HG02870 (cell line): ENCODE measurements around the gene NLGN3.

ENCODE experiments used
- ATAC-seq: cut with Tn5 transposase; IDR thresholded peaks from one replicate; pipeline ENCODE4 v1.9.1; 2021; ENCODE audit warnings: mild to moderate bottlenecking, moderate library complexity; ENCODE audit not compliant: unreplicated experiment

NLGN3 gene

DNA sequence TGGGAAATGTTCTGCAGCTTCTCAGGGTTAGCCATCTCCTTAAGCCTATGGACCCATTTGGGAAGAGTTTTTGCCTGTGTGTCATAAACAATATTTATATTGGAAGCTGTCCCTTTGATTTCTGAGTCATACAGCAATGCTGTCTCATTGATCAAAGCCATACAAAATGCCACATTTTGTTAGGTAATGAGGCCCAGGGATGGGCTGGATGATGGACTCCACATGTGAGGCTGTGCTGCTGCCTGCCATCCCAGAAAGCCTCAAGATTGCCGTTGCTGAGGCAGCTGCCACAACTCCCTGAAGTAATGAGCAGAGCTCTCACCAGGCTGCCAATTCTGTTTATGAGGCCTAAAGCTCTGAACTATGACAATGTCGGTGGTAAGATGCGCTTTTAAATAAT lies 66.2 kb downstream of the NLGN3 start:
- ATAC-seq, result no peak

DNA sequence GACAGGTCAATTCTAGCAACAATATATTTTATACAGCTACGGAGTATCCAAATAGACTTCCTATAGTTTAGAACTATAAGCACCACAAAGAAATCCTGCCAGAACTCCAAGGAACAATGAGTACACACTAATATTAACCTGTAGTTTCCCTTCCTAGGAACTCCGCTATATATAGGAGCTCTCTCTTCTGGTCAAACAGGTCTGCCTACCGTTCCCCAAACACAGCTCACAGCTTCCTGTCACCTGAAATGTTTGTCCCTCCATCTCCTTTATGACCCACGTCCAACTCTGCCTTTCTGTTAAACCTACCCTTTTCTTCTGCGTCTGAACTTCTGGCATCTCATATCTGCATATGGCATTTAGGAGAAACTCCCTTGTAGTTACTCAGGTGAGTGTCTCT lies 67.9 kb downstream of the NLGN3 start:
- no peak for ATAC-seq

- ATAC-seq, result no peak
Measured at GRCh38 chrX:71214152-71214551, 69.5 kb downstream of the NLGN3 start.

DNA sequence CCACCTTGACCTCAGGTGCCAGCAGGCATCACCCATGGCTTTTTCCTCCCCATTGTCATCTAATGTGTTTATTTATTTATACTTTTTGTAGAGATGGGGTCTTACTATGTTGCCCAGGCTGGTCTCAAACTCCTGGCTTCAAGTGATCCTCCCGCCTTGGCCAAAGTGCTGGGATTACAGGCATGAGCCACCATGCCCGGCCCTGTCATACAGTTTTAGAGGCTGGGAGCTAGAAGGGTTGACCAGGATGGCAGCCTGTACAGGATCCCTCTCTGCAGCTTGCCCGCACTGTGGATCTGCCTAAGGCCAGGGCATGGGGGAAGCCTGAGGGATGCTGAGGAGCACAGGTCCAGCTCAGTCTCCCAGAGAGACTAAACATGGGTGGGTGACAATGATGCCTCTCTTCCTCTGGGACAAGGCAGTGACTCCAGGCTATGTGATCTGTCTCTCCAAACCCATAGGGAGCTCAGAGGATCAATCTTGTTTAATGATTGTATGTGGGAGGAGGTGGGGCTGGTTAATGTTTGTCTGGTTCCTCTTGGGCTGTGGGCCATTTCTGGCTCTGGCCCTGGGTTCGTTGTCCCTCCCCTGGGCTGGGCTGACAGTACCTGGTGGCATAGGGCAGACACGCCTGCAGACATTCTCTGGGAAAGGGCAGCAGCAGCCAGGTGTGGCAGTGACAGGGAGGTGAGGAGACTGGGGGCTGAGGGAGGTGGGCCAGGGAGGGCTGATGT lies 70.1 kb downstream of the NLGN3 start:
- no peak for ATAC-seq

- no peak for ATAC-seq
Measured at GRCh38 chrX:71215338-71215912, 70.8 kb downstream of the NLGN3 start.

DNA sequence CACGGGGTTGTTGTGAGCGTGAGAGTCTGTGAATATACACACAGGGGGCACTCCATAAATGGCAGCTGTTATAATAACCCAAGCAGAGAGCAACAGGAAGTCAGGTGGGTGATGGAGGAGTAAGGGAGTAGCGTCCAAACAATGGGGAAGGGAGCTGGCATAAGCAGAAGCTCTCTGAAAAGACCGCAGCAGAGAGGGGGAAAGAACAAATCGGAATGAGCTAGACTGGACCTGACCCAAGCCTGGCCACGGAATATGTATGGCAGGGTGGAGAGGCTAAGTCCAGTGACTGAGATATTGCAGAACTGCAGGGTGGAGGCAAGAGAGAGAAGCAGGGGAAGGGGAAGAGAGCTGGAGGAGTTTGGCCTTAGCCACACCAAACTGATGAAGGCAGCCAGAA lies 71.8 kb downstream of the NLGN3 start:
- no peak for ATAC-seq

GRCh38 chrX:71217298-71217697 lies 72.7 kb downstream of the NLGN3 start:
- ATAC-seq, result no peak
